Neural cell (in vitro differentiated cells): ENCODE measurements around the gene SLBP. TPM values are rescaled to one million over a fixed set of nuclear protein-coding genes. Genes with fewer than 3 reads are reported as not detected.
A peak's percentile ranks its signal among the peaks of the same experiment; 100 is the strongest.

Experiments
- H2AFZ ChIP-seq: fragments of 200-600, 300-800 bp; sonication (generic), shearing (Covaris generic); 2 replicates; pipeline ENCODE4 v1.6.0; 2014; ENCODE audit warnings: low read depth, mild to moderate bottlenecking, antibody characterized with exemption, low read length, moderate library complexity
- H3F3A ChIP-seq: fragments of 200-600 bp; shearing (Covaris generic); 2 replicates; pipeline ENCODE4 v1.6.1; 2016; ENCODE audit warnings: mild to moderate bottlenecking, moderate library complexity, mixed read lengths, antibody characterized with exemption, low read length; ENCODE audit not compliant: insufficient read depth, poor library complexity, severe bottlenecking
- H3K27ac ChIP-seq: fragments of 200-600, 300-800 bp; sonication (generic), shearing (Covaris generic); 2 replicates; pipeline ENCODE4 v1.5.1; 2014; ENCODE audit warnings: mild to moderate bottlenecking, low read length, moderate library complexity
- H3K27me3 ChIP-seq: fragments of 300-800, 200-600 bp; sonication (generic), shearing (Covaris generic); 2 replicates; pipeline ENCODE4 v1.6.0; 2014; ENCODE audit warnings: mild to moderate bottlenecking, low read depth, low read length, moderate library complexity; ENCODE audit not compliant: insufficient read depth
- H3K36me3 ChIP-seq: fragments of 300-800, 200-600 bp; sonication (generic), shearing (Covaris generic); 2 replicates; pipeline ENCODE4 v1.5.1; 2014; ENCODE audit warnings: mild to moderate bottlenecking, antibody characterized with exemption, low read length, moderate library complexity; ENCODE audit not compliant: insufficient read depth
- H3K4me2 ChIP-seq: fragments of 300-800, 200-600 bp; sonication (generic), shearing (Covaris generic); 2 replicates; pipeline ENCODE4 v1.6.0; 2014; ENCODE audit warnings: mild to moderate bottlenecking, low read length
- H3K4me3 ChIP-seq: fragments of 300-800, 200-600 bp; sonication (generic), shearing (Covaris generic); 2 replicates; pipeline ENCODE4 v1.5.1; 2014; ENCODE audit warnings: mild to moderate bottlenecking, low read length, moderate library complexity
- H3K79me2 ChIP-seq: fragments of 200-600 bp; shearing (Covaris generic); replicated peaks from 2 replicates; pipeline ENCODE4 v1.6.0; 2014; ENCODE audit warnings: mild to moderate bottlenecking, low read length, moderate library complexity; ENCODE audit not compliant: insufficient read depth
- H3K9ac ChIP-seq: fragments of 300-800, 200-600 bp; sonication (generic), shearing (Covaris generic); 2 replicates; pipeline ENCODE4 v1.6.1; 2016; ENCODE audit warnings: mild to moderate bottlenecking, low read length, mixed read lengths
- H3K9me2 ChIP-seq: fragments of 200-600 bp; shearing (Covaris generic); 2 replicates; pipeline ENCODE4 v1.6.1; 2016; ENCODE audit warnings: mild to moderate bottlenecking, low read length, mixed read lengths; ENCODE audit not compliant: insufficient read depth
- H3K9me3 ChIP-seq: fragments of 200-600, 300-800 bp; sonication (generic), shearing (Covaris generic); 2 replicates; pipeline ENCODE4 v1.6.1; 2016; ENCODE audit warnings: mild to moderate bottlenecking, mixed run types, low read length, moderate library complexity, mixed read lengths
- H4K20me1 ChIP-seq: fragments of 200-600 bp; shearing (Covaris generic); 2 replicates; pipeline ENCODE4 v1.6.1; 2016; ENCODE audit warnings: mild to moderate bottlenecking, mixed run types; ENCODE audit not compliant: insufficient read depth
- EP300 ChIP-seq: fragments of 450-650 bp; conservative IDR thresholded peaks from 2 replicates; pipeline ENCODE4 v1.6.1; 2014; ENCODE audit warnings: antibody characterized with exemption, mild to moderate bottlenecking, moderate library complexity; ENCODE audit not compliant: poor library complexity, severe bottlenecking
- EZH2 ChIP-seq: fragments of 200-600, 300-800 bp; shearing (Covaris generic), sonication (generic); IDR thresholded peaks from 2 replicates; pipeline ENCODE4 v1.6.1; 2014; ENCODE audit warnings: antibody characterized with exemption, low read length, borderline replicate concordance, mild to moderate bottlenecking; ENCODE audit not compliant: insufficient read depth, poor library complexity, severe bottlenecking
- MXI1 ChIP-seq: fragments of 450-650 bp; conservative IDR thresholded peaks from 2 replicates; pipeline ENCODE4 v1.6.1; 2014; ENCODE audit warnings: antibody characterized with exemption, mild to moderate bottlenecking; ENCODE audit not compliant: poor library complexity, severe bottlenecking
- POLR2AphosphoS5 ChIP-seq: IDR thresholded peaks from 2 replicates; pipeline ENCODE4 v1.6.1; 2012
- RAD21 ChIP-seq: fragments of 450-650 bp; conservative IDR thresholded peaks from 2 replicates; pipeline ENCODE4 v1.6.1; 2014; ENCODE audit warnings: antibody characterized with exemption, mild to moderate bottlenecking, moderate library complexity
- REST ChIP-seq: IDR thresholded peaks from 2 replicates; pipeline ENCODE4 v1.6.1; 2012; ENCODE audit warnings: borderline replicate concordance
- SMC3 ChIP-seq: fragments of 450-650 bp; conservative IDR thresholded peaks from 2 replicates; pipeline ENCODE4 v1.6.1; 2014; ENCODE audit warnings: antibody characterized with exemption, mild to moderate bottlenecking, moderate library complexity; ENCODE audit not compliant: poor library complexity
- TAF1 ChIP-seq: IDR thresholded peaks from 2 replicates; pipeline ENCODE4 v1.6.1; 2012; ENCODE audit warnings: low read depth
- polyA plus RNA-seq: library from polyadenylated mRNA; depleted of rRNA; stranded (reverse); fragments of >200 nt; gene quantifications from 2 replicates; pipeline ENCODE4 v1.2.3, GENCODE V29; 2014
- TF ChIP-seq, protein P1 (sequence below): fragments of 450-650 bp; IDR thresholded peaks from 2 replicates; pipeline ENCODE4 v1.5.1; 2014; ENCODE audit warnings: antibody characterized with exemption, mild to moderate bottlenecking, moderate library complexity; ENCODE audit not compliant: poor library complexity, severe bottlenecking

The SLBP gene
- polyA plus RNA-seq, 1 donor from 2014 or later: 111 TPM

DNA sequence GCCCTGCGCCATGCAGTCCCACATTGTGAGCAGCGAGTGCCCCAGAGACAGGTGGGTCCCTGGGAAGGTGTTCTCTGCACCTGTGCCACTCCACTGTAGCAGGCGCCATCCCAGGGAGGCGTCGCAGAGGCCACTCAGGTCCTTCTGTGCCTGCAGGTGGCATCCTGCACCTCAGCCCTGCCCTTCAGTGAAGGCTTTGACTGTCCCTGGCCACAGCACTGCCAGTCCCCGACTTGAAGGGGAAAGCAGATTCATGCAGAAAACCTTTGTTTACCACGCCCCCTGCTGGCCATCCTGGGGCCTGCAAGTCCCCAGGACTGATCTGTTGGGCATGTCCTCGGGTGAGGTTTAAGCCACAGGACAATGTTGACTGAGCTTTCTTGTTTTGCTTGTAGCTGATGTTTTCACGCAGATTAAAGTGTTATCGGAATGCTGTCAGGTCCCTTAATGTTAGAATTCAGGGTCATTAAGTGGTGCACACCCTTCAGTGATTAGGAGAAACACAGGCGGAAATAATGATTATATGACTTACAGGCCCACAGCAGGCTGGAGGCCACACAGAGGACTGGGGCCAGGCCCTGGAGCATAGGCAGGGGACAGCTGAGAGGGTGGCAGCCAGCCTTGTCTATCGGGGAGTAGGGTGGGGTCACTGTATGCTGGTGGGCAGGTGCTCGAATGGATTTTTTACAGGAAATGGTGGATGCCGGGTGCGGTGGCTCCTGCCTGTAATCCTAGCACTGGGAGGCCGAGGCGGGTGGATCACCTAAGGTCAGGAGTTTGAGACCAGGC, 14.2 kb upstream of the SLBP start:
- Histone ChIP-seq H3F3A (no peaks in the 10 kb centered on the region), H2AFZ (peak overlapping the region; percentile 53), H4K20me1 (no peaks in the 10 kb centered on the region), H3K9me2 (no peaks in the 10 kb centered on the region), H3K4me3 (no peak overlapping the region), H3K36me3 (no peaks in the 10 kb centered on the region), H3K27me3 (no peaks in the 10 kb centered on the region), H3K79me2 (peaks cover 11% of the 10 kb centered on the region), H3K27ac (peak overlapping the region; percentile 34), H3K4me2 (no peak overlapping the region), H3K9ac (peak overlapping the region; percentile 43), H3K9me3 (no peaks in the 10 kb centered on the region)
- peak; percentile 68 for TF ChIP-seq POLR2AphosphoS5
- TF ChIP-seq, protein P1, sequence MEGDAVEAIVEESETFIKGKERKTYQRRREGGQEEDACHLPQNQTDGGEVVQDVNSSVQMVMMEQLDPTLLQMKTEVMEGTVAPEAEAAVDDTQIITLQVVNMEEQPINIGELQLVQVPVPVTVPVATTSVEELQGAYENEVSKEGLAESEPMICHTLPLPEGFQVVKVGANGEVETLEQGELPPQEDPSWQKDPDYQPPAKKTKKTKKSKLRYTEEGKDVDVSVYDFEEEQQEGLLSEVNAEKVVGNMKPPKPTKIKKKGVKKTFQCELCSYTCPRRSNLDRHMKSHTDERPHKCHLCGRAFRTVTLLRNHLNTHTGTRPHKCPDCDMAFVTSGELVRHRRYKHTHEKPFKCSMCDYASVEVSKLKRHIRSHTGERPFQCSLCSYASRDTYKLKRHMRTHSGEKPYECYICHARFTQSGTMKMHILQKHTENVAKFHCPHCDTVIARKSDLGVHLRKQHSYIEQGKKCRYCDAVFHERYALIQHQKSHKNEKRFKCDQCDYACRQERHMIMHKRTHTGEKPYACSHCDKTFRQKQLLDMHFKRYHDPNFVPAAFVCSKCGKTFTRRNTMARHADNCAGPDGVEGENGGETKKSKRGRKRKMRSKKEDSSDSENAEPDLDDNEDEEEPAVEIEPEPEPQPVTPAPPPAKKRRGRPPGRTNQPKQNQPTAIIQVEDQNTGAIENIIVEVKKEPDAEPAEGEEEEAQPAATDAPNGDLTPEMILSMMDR: peak; percentile 96
- TF ChIP-seq RAD21: peak; percentile 78
- peak; percentile 81 for TF ChIP-seq SMC3
- peak; percentile 22 for TF ChIP-seq EP300
- TF ChIP-seq REST: peak; percentile 58
- no peak for TF ChIP-seq EZH2
- TF ChIP-seq TAF1: peak; percentile 81
- no peak for TF ChIP-seq MXI1

DNA sequence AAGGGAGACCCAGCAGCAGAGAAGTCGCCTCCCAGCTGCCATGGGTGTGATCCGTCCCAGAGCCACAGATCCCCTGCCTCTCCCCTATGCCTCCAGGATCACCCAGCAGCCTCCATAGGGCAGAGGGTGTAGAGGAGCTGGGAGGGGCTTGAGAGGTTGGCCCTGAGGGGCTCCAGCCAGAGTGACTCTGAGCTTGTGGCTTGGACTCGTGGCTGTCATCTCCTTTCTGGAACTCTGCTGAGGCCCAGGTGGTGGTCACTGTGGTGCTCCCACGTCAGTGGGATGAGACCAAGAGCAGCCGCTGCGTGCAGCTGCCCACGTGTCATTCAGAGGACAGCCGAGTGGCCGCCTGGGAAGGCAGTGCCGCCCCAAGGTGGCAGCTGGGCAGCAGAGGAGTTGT, 13.4 kb upstream of the SLBP start:
- no peak overlapping the region for H3K27ac ChIP-seq
- H3K4me3 ChIP-seq: no peak overlapping the region
- no peaks in the 10 kb centered on the region for H3K27me3 ChIP-seq
- no peaks in the 10 kb centered on the region for H4K20me1 ChIP-seq
- no peak overlapping the region for H3K4me2 ChIP-seq
- H2AFZ ChIP-seq: no peak overlapping the region
- H3F3A ChIP-seq: no peaks in the 10 kb centered on the region
- no peak for TF ChIP-seq SMC3
- TF ChIP-seq, protein P1: no peak
- no peak for TF ChIP-seq RAD21
- no peak for TF ChIP-seq POLR2AphosphoS5
- TF ChIP-seq EP300: no peak
- no peak for TF ChIP-seq MXI1
- no peak for TF ChIP-seq TAF1
- no peak for TF ChIP-seq REST
- no peak for TF ChIP-seq EZH2
- H3K9ac ChIP-seq: peak overlapping the region; percentile 43
- no peaks in the 10 kb centered on the region for H3K9me2 ChIP-seq
- H3K36me3 ChIP-seq: no peaks in the 10 kb centered on the region
- H3K9me3 ChIP-seq: no peaks in the 10 kb centered on the region
- peaks cover 11% of the 10 kb centered on the region for H3K79me2 ChIP-seq
